NCI-H2029 (cell line): ENCODE data around the gene PACSIN2.
"Not testable (repeated sequence)": the region's sequence is repeated elsewhere in the genome, so short reads cannot be mapped to it uniquely, and the experiment has no call there.

ENCODE experiments used
- DNase-seq: peaks from one replicate; lab custom pipeline; 2025; lab: John Stamatoyannopoulos, UW

PACSIN2 gene, protein sequence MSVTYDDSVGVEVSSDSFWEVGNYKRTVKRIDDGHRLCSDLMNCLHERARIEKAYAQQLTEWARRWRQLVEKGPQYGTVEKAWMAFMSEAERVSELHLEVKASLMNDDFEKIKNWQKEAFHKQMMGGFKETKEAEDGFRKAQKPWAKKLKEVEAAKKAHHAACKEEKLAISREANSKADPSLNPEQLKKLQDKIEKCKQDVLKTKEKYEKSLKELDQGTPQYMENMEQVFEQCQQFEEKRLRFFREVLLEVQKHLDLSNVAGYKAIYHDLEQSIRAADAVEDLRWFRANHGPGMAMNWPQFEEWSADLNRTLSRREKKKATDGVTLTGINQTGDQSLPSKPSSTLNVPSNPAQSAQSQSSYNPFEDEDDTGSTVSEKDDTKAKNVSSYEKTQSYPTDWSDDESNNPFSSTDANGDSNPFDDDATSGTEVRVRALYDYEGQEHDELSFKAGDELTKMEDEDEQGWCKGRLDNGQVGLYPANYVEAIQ

DNA sequence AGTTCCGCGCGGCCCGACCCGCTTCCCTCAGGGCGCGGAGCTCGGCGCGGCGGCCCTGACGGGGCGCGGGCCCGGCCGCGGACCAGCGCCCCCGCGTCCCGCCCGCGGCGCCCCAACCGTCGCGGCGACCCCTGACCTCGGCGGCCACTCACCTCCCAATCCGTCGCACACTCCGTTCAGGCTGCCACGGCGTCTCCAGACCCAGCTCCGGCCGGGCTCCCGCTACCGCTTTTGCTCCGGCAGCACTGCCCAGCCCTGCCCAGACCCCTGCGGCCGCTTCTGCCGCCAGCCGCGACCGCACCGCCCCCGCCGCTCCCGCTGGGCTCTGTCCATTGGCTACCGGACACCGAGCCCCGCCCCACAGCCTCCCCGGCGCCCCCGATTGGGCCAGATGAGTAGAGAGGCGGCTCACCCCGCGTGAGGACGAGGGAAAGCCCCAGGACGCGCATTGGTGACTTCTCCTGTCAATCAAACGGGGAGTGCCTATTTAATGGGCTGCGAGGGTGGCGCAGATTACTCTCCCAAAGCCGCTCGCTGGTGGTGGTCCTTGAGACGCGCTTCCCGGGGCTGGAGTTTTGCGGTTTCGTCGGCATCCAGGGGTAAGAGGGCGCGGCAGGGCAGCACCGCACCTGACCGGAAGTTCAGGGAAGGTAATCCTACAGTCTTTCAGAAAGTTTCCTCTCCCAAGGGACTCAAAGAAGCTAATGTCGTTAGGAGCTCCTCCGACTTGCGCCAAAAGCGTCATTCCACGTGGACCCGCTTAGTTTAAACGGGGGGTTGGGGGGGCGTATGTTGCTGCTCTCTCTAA, at the start of gene PACSIN2:
Gene PACSIN2, minus strand, starts transcription at position 281 of the 808 bp plus-strand sequence. CDS start 103,069 bp downstream, outside the sequence.
- peak; percentile 97 for DNase-seq

DNA sequence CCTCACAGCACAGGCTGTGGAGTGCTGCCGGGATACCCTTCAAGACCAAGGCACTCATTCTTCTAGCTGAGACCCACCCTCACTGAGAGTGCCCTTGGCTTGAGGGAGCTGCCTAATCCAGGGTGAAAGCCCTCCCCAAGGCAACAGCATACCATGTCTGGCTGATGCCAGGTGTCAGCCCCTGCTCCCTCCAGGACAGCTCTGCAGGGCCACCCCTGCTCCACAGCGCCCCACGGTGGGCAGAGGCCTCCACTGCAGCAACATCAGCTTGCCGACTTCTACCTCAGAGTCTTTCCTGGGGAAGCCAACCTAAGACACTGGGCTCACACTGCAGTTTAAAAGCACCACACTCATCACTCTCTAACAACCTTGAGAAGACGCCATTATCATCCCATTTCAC, 45.2 kb upstream of the PACSIN2 start:
- DNase-seq = peak; percentile 5

DNA sequence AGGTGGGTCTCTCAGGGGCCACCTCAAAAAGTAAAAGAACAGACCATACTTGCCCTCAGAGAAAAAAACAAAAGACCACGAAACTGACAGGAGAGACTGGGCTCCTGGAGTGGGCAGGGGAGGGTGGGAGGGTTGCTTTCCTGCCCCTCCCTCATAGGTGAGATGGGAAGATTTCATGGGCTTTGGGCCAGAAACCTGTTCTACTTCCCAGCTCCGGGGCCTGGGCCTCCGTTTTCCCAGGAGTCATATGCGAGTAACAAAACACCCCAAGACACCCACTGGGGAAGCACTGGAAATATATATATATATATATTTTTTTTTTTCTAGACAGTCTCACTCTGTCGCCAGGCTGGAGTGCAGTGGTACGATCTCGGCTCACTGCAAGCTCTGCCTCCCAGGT, 42.7 kb upstream of the PACSIN2 start:
- DNase-seq = no peak

DNA sequence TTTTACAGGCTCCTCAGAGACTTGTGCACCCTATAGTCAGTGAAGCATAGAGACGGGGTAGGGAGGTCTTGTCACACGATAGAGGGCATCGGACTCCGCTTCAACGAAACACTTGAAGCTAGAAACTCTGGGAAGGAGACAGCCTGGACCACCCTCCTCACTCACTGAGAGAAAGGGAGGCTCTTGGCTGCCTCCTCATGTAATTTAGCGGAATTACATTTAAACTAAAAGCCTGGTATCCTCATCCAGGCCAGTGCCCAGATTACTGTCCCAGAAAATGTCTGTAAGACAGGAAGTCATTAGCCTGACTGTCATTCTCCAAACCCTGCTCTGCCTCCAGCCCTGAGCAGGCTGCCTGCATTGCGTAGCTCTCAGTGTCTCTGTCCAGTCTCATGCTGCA, 38.2 kb upstream of the PACSIN2 start:
- no peak for DNase-seq

DNA sequence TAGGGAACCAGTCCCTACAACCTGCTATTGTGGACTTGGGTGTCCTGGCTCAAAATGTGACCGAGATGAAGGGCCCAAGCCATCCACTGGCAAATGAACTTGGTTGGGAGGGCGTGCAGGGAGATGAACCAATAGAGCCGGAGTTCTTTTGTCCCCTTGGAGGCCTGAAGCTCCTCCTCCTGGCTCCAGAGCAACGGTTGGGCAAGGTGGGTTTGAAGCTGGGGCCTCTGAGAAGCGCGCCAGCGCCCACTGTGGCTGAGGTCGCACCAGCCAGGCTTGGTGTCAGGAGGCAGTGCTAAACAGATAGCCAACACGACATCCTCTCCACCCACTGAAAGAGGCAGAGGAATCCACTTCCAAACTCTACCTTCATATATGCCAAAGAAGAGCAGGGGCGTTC, 36.0 kb upstream of the PACSIN2 start:
- DNase-seq = no peak

DNA sequence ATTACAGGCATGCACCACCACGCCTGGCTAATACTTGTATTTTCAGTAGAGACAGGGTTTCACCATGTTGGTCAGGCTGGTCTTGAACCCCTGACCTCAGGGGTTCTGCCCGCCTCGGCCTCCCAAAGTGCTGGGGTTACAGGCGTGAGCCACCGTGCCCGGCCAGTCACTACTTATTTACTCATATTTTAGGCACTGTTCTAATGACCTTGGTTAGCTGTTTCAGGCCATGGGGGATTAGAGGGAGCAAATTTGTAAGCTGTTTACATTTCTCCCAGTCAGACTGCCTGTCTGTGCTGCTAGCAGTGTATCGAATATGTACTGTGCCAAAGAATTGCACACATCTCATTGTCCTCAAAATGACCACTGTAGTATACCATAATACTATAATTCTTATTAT, 32.7 kb upstream of the PACSIN2 start:
- DNase-seq = no peak

DNA sequence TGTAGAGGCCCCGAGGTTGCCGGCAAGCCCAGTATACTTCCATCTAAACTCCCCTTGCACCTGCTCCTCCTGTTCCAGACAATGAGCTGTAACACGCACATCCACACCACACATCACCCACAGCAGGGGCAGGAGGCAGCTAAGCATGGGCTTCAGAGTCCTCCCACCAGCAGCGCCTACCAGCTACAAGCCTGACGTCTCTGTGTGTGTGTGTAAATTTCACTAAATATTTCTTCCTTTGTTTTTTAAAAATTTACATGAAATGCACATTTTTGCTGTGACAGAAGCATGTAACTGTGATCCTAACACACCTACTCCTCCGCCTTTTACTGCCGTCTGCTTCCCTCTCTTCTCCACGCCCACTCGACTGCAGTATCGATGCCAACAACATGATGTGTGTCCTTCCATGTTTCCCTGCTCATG, 29.4 kb upstream of the PACSIN2 start:
- DNase-seq = peak; percentile 11

DNA sequence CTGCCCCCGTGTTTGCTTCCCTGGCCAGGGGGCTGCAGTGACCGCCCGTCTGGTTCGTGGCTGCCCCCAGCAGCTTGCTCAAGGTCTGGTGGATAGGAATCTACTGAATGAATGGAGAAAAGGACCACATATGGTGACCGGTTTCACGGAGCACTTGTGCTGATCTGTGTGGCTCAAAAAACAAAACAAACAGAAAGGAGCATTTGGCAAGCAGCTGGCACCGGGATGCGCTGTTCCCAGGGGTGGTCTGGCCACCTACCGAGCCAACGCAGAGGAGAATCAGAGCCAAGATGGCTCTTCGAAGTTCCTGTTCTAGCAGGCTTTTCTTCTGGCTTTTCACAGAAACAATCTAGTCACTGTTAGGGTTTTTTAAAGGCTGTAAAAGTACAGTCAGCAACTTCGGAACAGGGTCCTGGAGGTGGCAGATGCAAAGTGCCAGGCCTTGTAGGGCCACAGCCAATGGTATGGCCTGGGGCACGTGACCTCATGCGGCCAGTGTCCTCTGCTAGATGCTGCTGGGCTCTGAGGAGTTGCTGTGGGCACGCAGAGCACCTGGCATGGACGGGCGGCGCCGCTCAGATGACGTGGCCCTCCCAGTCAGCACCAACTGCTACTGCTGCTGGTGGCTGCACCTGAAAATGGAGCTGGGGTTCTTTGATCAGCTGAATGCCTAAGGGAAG, 27.3 kb upstream of the PACSIN2 start:
- peak; percentile 87 for DNase-seq

DNA sequence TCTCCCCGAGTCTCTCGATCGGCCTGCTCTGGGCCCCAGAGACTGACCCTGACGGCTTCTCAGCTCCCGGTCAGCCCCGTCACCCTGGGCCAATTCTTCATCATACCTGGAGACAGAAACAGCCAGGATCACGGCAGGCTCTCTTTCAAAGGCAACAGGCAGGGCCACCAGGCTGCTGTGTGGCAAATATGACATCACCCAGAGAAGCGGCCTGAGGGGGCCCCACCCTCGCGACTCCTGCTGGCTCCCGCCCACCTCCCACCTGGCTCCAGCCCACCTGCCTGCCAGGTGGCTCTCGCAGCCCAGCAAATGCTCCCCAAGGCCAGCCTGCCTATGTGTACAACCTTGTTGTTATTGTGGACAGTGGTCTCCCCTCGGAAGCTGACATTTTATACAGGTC, 24.9 kb upstream of the PACSIN2 start:
- DNase-seq = no peak

DNA sequence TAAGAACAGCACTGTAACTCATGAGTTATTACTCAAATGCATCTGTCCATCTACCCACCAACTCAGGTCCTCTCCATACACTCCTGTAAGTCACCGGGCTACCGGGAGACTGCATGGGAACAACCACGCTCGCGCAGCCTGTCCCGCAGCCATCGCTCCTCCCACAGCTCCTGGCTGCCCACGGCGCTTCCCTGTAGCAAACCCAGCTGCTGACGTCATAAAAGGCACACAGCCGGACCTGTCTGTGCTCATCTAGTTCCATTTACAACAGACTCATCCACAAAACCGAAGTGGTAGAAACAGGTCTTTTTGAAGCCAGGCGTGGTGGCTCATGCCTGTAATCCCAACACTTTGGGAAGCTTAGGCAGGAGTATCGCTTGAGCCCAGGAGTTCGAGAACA, 23.4 kb upstream of the PACSIN2 start:
- DNase-seq = no peak

DNA sequence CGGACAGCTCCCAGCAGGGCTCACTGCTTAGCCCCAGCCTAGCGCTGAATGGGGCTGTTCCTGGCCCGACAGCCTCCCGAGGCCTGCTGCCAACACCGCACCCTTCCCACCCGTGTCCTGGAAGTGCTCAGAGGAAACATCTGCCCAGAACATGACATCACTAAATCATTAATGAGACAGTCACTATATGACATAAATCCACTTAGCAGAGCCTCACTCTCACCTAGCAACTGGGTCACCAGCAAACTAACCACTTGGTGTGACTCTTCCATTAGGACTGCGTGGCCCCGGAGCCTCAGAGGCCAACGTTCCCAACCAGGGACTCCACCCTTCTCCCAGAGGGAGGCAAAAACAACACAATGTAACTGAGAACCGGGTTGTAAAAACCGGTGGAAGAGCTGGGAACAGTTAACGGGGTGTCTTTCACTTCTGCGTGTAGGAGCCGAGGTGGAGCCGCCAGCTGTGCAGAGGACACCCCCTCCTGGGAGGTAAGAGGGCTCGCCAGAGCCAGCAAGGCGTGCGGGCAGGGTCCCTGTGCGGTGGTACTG, 21.4 kb upstream of the PACSIN2 start:
- peak; percentile 73 for DNase-seq

DNA sequence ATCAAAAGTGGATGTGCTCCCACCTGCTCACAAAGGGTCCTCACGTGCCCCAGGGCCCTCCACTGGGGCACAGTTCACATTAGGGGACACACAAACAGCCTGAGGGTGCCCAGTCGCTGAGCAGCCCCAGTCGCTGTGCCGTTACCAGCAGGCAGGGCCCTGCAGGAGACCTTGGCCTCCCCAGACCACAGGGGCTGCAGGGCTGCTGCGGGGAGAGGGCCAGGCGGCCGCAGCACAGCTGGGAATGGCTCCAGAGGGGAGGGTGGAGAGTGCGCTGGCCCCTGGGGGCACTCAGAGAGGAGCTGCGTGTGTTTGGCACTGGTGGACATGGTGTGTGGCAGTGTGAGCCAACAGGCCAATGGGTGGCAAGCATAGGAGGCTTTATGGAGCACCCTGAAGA, 20.3 kb upstream of the PACSIN2 start:
- DNase-seq = no peak

DNA sequence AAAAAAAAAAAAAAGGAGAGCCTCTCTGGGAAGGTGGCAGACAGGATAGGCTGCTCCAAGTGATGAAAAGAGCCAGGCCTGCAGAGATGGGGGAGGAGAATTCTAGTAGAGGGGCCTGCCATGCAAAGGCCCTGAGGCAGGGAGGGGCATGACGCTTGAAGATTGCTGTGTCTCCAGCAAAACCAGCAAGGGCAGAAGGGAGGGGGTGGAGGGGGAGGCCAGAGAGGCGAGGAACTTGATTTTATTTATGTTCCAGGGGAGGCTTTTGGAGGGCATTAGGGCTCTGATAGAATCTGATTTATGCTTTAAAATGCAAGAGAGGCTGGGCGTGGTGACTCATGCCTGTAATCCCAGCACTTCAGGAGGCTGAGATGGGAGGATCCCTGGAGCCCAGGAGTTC, 16.7 kb upstream of the PACSIN2 start:
- DNase-seq = no peak

DNA sequence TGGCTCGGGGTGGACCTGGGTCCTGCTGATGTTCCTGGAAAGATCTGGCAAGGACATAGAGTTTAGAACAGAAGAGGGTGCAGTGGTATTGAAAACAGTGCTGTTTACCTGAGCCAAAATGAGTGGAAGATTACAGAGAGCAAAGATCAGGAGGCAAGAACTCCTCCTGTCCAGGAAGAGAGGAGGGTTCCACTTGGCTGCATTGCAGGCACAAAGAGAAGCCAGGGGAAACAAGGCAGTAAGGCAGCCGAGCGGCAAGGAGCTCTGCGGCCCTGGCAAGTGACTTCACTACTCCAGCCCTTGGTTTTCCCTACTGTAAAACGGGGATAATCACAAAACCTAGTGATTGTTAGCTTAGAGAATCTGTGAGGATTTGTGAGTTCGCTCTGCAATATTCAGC, 3.7 kb upstream of the PACSIN2 start:
- no peak for DNase-seq

DNA sequence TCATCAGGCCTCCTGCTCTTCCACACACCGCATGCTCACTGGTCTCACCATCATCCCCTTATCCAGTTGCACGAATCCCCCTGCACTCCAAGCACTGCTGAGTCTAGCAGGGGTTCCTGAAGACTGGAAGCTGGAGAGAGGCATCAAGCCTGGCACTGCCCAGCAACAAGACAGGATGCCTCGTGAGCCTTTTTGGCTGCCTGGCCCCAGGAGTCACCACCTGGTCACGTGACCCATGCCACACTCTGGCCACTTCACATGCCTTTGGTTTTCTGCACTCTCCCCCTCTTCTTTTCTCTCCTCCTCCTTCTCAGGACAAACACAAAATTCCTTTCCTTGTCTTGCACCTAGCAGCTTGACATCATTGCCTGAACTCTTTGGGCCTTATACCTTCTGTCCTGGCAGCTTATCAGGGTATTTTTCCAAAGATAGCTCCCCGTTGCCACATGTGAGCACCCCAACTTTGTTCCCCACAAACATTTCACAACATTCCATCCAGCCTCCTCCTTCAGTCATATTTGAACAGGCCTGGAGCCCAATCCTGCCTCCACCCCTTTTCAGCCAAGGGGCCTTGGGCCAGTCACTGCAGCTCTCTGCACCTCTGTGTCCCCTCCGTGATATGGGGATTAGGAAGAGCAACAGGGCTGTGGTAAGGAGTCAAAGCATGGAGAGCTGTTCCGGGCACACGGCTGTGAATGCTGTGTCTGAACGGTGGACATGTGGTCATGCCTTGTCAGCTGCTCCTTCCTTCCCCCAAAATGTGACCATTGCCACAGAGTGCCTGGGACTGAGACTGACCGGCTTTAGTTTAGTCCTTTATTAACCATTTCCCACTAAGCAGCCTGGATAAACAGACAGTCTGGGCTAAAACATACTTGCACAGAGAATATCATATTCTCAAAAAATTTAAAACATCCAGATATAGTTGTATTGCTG, 2.8 kb upstream of the PACSIN2 start:
- DNase-seq = no peak

DNA sequence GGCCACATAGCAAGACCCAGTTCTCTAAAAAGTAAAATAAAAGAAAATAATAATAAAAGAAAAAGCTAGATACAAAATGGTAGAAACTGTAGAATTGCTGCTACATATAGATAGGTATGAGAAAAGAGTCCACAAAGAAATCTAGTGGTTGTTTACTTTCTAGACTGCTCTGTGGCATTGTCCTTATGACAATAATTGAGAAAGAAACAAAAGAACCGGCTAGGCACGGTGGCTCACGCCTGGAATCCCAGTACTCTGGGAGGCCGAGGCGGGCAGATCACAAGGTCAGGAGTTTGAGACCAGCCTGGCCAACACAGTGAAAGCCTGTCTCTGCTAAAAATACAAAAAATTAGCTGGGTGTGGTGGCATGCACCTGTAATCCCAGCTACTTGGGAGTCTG, 1.2 kb upstream of the PACSIN2 start:
- DNase-seq = not testable (repeated sequence)

DNA sequence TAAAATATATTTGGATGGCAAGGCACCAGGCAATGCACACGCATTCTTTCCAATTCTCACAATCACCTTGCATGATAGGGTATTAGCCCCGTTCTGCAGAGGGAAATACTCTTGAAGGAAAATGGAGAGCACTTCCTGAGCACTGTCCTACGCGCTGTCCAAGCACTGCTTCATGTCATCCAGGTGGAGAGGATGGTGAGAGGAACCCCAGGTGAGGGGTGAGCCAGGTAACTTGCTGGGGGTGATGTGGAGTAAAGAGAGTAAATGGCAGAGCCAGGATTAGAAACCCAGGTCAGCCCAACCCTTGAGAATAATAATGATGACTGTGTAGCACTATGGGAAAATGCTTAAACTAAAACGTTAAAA, 711 bp upstream of the PACSIN2 start:
- DNase-seq = no peak

DNA sequence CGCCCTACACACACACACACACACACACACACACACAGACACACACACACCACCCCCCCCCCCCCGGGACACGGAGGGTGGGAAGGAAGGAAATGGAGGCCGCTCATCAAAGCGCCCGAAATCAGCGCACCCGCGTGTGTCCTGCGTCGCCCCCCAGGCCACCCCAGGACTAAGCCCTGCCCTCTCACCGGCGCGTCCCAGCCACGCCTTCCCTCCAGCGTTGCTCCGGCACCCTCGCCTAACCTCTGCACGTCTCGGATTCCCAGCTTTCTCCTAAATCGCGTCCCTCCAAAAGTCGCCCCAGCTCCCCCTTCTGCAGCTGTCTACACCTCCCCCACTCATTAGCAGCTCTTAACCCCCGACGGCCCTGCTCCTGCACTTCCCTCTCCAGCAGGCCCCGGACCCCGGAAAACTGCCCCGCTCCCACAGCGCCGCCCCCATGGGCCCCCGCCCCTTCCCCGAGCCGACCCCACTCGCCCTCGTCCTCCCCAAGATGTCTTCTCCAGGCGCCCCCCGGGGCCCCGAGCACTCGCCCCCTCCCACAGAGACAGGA, 557 bp downstream of the PACSIN2 start:
- DNase-seq = peak; percentile 19

DNA sequence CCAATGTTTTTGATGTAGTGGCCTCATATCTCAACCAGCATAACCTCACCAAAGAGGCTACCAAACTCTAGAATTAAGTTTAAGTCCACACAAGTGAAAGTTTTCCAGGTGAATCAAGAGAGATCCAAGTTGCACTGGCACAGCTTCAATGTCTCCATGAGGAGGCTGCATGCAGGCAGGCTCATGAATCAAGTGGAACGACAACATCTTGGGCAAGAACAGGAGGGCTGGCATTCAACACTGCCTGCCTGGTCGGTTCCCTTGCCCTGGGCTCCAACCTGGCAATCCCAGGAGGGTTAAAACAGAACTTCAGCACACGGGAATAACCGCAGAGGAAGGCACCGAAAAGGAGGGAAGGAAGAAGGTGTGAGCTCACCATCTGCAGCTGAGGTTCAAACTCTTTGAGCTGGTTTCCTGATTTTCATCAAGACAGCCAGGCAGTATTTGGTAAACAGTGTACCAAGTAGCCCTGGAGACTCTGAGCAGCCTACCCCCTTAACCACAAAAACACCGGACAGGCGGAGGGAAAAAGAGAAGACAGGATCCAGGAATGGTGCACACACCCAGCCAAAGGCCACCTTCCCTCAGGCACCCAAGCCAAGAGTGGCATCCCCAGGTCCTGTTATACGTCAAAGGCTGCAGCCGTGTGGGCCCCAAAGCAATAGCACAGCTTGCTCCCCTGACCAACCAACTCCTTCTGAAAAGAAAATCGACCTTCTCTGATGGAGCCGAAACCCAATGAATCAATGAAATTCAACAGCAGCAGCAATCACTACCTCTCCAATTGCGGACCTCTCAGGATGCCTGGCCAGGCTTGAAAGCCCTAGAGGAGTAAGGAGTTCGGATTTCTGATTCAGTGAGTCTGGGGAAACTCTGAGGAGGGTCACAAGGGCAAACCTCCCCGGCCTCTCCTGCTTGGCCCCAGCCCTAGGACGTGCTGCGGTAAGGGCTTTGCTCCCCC, 1.3 kb downstream of the PACSIN2 start:
- DNase-seq = no peak

DNA sequence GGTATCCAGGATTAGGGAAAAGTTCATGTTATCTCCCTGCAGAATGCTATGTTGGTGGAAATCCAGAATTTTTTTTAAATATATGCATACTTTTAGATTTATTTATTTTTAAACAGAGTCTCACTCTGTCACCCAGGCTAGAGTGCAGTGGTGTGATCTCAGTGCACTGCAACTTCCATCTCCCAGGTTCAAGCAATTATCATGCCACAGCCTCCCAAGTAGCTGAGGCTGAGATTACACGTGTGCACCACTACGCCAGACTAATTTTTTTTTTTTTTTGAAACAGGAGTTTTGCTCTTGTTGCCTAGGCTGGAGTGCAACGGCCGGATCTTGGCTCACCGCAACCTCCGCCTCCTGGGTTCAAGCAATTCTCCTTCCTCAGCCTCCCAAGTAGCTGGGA, 2.6 kb downstream of the PACSIN2 start:
- no peak for DNase-seq
